Putamen (tissue), 1 donor: ENCODE data around the gene DIPK1A.
A peak's percentile ranks its signal among the peaks of the same experiment; 100 is the strongest.
"Not testable (repeated sequence)": the region's sequence is repeated elsewhere in the genome, so short reads cannot be mapped to it uniquely, and the experiment has no call there.

Experiments
- DNase-seq: peaks from one replicate; pipeline ENCODE4 v3.0.0-alpha.2; 2016; ENCODE audit warnings: low spot score

DIPK1A gene

DNA sequence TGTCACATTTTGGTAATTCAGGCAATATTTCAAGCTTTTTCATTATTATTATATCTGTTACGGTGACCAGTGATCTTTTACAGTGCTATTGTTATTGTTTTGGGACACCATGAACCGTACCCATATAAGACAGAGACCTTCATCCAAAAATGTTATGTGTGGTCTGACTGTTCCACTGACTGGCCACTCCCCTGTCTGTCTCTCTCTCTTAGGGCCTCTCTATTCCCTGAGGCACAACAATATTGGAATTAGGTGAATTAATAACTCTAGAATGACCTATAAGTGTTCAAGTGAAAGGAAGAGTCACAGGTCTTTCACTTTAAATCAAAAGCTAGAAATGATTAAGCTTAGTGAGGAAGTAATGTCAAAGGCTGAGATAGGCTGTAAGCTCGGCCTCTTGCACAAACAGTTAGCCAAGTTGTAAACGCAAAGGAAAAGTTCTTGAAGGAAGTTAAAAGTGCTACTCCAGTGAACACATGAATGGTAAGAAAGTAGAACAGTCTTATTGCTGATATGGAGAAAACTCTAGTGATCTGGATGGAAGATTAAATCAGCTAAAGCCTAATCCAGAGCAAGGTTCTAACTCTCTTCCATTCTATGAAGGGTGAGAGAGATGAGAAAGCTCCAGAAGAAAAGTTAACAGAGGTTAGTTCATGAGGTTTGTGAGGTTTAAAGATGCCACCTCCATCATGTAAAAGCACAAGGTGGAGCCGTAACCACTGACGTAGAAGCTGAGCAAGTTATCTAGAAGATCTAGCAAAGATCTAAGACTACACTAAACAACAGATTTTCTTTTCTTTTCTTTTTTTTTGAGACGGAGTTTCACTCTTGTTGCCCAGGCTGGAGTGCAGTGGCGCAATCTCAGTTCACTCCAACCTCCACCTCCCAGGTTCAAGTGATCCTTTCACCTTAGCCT lies 19.7 kb upstream of the DIPK1A start:
- DNase-seq = no peak

DNA sequence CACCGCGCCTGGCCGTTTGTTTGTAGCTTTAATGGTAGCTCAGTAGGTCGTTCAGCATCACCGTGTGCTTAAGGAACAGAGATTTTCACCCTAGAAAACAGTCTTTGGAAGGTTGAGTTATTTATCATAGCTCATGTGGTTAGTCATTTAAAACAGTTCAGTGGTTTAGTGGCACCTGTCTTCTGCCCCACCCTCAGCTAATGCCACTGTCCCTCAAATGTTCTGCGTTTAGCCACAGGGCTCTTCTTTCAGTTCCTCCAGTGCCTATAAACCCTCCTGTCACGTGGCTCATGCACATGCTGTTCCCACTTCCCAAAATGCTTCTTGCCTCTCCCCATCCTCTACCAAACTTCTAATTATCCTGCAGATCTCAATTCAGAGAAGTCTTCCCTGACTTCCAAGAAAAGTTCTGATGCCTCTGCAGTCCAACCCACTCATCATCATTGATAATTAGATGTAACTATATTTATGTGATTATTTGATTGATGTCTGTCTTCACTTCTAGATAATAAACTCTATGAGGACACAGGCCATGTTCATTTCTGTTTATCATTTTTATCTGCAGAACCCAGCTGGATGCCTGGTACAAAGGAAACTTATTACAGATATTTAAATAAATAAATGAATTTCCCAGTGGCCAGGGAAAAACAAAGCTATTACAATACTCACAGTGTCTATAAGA lies 14.4 kb upstream of the DIPK1A start:
- DNase-seq = no peak

DNA sequence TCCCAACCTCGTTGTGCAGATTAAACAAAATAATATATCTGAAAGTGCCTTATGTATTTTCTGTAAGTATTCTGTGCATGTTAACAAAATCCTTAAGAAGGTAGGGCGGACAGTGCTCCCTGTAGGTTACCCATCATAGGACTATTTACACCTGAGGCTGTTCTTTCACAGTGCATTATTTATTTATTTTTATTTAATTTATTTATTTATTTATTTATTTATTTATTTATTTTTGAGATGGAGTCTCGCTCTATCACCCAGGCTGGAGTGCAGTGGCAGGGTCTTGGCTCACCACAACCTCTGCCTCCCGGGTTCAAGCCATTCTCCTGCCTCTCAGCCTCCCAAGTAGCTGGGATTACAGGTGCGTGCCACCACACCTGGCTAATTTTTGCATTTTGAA lies 12.8 kb upstream of the DIPK1A start:
- DNase-seq = not testable (repeated sequence)

DNA sequence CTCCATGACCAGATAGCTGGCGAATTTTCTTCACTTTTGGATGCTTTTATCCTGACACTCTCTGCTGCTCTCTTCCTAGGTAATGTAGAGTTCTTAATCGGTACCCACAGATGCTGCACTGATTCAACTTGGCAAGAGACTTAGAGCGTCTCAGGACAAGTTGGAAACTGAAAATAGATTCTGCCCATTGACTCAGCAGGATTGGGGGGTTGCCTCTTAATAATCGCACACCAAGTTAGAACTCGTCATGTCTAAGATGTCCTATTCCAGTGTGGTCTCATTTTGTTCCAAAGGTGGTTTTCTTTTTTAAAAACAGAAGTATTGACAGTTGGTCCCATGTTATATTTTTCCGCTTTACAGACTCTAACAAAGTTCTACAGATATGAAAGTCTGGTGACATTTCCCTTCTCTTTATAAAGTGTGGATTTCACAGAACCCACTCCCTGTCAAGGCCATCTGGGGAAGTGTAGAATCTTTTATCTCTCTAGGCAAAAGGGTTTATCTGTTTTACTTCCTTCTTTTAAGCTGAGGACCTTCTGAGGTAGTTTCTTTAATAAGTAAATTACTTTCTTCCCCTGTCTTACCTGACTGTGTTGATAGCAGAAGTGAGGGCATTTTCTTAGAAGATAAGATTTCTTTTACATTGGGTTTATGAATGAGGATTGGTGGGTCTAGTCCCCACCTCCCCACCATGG lies 12.1 kb upstream of the DIPK1A start:
- no peak for DNase-seq

DNA sequence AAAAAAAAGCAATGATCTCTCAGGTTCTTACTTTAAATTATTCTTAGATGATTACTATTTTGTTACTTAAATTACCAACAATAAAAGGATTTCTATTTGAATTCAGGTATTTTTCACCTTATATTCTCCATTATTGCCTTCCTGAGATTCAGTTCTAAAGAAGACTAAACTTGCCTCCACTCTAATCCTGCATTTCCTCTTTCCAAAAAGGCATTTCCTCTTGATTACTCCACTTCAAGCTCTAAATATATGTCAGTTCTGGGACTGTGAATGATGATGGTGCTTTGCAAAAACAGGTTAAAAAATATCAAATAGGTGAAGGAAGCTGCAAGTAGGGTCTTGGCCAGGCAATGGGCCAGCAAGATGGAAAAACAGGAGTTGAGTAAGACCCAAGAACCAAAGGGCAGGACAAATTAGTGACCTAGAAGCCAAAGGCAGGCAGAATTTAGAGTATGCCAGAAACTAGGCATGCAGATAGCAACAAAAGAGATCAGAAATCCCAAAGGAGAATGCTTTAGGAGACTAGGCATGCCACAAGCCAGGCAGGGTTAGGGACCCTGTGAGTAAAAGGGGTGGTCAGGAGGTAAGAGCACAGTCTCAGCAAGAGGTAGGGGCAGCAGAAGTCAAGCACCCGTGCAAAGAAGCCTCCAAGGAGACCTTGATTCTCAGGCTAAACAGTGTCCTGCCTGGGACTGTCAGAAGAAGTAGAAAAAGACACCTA lies 11.3 kb upstream of the DIPK1A start:
- DNase-seq = no peak

DNA sequence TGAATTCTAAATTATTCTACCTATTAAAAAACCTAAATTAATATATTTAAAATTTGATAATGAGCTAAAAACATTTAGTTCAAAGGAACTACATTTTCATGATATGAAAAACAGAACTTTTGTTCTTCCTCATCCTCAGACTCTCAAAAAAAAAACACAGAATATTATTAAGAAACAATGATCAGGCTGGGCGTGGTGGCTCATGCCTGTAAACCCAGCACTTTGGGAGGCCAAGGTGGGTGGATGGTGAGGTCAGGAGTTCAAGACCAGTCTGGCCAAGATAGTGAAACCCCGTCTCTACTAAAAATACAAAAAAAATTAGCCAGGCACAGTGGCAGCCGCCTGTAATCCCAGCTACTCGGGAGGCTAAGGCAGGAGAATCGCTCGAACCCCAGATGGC lies 10.7 kb upstream of the DIPK1A start:
- not testable (repeated sequence) for DNase-seq

DNA sequence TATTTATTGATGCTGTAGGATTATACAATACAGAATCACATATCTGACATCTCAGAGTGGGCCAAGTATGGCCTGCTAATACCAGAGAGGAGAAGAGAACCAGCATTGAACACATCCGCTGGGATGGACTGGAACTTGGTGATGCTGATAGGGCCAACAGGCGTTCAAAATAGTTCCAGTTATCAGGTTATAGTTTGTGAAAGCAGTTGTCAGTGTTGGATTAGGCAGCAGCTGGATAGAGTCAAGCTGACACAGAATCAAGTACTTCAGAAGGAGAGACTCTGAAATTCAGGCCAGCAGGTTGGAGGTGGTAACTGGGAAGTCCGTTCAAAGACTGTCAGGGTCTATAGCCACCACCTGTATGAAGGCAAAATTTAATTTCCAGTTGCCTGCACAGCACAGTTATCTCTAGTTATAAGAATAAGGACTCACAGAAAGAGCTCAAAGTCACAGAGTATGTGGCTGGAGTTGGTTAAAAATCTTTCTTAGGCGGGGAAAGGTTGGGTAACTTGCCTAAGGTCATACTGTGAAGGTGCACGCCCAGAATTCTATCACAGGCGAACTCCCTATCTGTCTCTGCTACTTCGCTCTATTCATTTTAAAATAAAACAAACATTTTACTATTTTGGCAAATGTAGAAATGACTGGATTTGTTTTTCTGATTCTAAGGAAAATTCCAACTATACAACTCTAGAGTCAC lies 9.9 kb upstream of the DIPK1A start:
- no peak for DNase-seq

DNA sequence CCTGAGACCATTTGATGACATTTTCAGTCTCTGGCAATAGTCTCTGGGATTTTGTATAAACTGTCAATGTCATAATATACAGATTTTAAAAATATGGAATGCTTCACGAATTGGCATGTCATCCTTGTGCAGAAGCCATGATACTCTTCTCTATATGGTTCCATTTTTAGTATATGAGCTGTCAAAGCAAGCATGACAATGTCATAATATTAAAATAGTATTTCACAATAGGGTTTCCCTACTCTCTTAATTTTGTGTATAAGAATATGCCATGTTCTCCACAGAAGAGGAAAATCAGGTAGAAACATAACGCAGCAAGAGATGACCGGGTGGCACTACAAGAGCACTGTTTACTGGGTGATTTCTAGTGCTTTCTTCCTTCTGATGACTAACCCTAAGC lies 8.3 kb upstream of the DIPK1A start:
- DNase-seq = no peak

DNA sequence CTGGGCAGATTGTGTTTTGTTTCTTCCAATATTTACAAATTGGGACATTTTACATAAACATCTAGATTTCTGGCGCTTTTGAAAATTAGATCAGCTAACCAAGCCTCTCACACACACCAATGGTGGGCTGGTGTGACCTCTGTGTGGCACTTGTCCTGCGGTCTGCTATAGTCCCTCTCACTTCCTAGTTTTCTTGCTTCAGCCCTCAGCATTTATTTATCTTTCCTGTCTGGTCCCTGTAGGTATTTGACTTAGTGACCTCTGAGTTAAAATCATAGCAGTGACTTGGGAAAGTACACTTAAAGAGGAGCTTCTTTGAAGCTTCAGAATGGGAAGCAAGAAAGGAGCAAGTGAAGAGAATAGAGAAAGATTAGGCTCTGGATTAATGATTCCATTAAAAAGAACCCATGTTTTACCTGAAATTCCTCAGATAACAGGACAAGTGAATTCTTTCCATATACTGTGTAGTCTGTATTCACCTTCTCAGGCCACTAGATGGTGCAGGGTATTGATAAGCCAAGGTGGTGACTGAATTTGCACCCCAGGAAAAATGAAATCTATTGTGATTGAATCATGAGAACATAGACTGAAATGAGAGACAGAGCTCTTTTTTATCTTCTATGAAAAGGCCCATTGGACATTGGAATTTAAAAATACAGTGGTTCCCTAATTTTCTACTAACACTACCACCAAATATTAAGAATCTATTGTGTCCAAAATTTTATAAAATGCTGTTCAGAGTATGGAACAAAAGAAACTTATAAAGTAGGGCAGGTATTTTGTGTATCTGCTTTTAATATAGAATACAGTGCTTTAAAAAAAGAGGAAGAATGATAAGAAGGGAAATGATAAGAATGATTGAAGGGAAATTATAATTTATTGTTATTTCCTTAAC lies 7.1 kb upstream of the DIPK1A start:
- DNase-seq = no peak

DNA sequence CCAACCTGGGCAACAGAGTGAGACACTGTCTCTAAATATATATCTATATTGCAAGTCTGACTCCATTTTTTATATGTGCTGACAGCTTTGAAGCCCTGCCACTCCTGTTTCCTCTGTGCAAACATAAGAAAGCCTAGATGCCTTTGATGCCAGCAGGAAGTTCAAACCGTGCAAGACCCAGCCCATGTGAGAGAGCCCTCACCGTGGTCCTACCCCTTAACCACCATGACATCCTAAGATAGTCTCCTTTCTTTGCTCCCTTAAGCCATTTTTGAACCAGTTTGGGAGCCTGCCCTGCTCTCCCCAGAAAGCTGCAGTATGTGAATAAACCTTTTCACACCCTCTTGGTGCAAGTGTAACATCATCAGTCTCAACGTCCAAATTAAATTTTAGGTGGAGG lies 3.7 kb upstream of the DIPK1A start:
- DNase-seq = no peak

DNA sequence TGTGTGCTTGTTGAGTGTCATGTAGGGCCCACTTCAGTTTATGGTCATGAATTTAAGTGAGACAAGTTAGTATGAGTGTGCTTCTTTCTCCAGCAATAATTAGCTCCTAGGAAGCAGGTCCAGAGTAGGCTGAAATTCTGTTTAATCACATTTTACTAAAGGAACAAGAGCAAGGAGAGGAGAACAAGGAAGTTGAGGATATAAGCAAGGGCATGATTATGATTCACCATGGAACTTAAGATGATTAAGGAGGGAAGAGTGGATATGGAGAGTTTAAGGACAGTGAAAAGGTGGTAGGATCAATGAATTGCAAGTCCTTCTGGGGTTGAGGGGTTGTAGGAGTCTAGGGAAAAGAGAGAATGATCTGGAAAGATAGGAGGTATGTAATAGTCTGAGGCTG lies 3.1 kb upstream of the DIPK1A start:
- no peak for DNase-seq

DNA sequence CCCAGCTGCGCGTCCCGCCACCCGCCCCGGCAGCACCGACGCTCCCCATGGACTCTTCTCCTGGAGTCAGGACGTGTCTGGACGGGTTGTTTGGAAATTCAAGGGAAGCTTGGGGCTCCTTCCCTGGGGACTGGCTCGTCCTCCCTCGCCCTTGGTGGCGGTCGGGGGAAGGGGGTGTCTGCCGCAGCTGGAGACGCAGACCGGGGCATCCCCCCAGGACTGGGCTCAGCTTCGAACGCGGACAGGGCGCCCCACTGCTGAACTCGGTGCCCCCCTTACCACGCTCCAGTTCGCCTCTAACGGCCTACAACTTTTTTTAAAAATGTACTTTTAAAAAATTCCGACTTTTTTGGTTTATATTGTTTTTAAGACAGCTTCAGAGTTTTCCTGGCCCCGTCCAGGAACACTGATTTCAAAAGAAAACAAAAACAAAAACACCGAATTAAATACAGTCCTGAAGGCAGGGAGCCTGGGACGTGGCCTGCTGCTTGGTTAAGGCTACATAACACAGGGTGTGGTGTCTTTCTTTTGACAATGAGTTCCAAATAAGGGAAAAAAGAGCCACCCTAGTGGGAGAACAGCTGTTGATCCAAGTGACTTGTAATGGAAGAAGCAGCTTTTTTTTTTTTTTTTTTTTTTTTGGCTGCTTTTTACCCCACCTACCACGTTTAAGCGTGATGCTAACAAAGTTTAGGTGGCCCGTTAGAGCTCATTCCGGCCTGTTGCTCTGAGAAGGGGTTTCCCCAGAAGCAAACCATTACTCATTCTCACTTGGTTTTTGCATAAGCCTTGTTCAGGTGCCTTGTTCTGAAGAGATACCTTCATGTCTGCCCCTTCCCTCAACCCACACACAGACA lies 862 bp upstream of the DIPK1A start:
- peak; percentile 46 for DNase-seq

DNA sequence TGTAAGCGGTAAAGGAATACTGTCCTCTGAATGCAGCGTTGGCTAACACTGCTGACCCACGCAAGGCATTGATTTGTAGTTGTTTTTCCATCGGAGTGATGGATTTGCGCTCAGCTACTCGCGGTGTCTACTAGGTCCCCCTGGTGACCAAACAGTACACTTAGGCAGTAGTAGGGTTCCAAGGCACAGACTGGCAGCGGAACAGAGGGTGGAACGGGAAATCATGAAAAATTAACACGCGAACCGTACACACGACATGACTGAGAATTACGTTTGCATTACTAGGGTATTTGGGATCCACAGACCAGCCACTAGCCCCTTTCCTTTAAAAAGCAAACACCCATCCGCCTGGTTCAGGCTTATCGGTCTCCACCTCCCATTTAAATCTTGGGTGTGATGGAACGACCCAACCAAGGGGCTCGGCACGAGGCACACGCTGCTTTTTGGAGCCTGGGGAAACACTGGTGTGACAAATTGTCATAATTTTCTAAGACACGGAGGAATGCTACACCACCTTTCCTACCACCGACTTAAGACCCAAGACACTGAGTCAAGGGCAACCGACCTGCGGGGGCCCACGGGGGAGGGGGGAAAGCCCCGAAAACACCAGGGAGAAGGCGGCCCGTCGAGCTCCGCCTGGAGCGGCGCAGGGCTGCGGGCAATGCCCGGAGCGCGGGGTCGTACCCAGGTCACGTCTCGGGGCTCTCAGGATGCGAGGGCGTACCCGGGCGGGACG lies 699 bp downstream of the DIPK1A start:
- peak; percentile 91 for DNase-seq

DNA sequence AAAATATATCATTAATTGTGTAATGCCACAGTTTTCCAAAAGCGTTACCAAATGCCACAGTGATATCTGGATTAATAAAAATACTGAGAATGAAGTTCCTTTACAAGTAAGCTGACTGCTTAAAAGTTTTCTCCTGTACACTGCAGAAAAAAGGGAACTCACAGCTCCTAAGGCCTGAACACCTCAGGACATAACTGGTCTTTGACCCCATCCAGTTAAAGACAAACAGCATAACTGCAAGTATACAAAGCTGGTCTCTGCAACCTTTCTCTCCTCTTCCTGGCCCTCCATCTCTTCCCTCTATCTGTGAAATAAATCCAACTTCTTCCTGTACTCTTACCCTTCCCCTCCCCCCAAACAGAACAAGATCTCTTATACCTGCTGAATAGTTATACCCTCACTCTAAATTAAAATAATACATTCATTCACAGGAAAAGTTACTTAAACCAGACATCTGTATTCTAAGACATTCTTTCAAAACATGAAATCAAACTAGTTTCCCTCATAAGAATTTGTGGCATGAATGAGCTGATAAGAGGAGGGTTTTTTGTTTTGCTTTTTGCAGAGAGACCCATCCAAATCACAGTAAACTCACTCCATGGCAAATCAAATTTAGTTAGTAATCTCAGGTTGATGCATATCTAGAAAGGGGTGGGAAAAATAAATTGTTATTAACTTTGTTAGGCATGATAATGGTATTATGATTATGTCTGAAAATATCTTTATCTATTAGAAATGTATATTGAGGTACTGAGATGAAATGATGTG lies 2.9 kb downstream of the DIPK1A start:
- no peak for DNase-seq

DNA sequence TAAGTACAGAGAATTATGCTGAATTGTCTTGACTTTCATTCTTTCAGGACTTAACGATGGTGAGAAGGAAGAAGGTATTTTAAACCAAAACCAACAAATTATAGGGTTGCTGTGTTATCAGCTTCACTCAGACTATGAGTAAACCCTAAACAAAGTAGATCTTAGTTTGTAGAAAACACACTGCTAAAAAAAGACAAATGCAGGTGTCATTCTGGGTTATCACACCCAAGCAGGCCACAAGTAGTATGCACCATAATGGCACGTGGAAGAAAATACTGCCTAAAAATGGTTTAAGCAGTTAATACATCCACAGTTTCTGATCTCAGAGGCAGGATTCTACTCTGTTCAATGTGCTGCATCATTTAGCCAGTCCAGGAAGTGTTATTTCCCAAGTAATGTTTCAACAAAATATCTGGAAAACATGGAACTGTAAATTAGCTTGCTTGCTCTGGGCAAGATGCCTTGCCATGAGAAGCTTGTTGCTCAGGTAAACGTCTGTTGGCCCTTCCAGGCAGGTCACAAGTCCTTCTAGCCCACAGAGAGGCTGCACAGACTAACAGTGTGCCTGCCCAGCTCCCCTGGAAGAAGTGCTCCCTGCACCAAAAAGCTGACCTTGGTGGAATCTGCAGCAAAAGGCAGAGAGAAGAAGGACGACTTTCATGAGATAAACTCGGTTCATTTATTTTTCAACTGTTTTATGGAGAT lies 4.1 kb downstream of the DIPK1A start:
- no peak for DNase-seq

DNA sequence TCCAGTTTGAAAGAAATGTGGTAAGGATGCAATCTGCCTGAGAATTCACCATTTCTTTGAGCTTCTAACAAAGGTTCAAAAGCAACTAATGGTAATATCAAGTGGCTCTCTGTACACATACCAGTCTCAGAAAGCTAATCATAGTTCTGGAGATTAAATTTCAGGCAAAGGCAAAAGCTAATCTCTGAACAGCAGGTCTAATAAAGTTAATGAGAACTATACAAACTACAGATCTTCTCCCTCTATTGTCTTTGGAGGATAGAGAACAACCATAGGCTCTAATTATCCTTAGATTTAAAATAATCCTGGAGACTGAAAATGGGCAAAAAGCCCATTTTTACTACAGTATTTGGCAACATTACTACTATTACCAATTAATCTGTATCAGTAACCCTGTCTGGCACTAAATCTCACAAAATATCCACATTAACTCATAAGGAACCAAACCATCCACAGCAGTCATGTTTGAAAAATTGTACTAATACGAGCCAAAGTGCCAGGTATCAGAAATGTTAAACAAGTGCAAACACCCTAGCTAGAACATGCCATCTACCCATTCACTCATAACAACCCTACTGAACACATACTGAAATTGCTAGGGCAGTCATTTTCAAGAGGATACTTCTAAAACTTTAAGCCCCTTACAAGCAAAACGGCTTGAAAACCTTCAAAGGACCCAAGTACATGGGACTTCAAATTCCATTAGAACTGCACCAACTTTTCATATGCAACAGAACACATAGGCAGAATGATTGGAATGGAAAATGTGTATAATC lies 4.8 kb downstream of the DIPK1A start:
- DNase-seq = no peak

DNA sequence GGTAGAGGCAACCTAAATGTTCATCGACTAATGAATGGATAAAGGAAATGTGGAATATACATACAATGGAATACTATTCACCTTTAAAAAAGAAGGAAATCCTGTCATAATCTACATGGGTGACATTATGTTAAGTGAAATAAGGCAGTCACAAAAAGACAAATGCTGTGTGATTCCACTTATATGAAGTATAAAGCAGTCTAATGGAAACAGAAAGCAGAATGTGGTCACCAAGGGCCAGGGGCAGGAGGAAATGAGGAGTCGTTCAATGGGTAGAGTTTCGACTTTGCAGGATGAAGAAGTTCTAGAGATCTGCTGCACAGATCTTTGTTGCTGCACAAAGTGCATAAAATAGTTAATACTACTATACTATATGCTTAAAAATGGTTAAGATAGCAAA lies 7.8 kb downstream of the DIPK1A start:
- DNase-seq = no peak
